ENCODE measurements around the gene JAM3. TPM values are rescaled to one million over a fixed set of nuclear protein-coding genes. Genes with fewer than 3 reads are reported as not detected.

Gene JAM3
- total RNA-seq, 1 donor from 2014 or later: 101 TPM

- Mint-ChIP-seq H3K4me1 (ENCODE audit: low read depth, unreplicated experiment) (no peaks in the 10 kb centered on the region), H3K36me3 (ENCODE audit: unreplicated experiment) (no peaks in the 10 kb centered on the region), H3K27me3 (ENCODE audit: unreplicated experiment) (no peaks in the 10 kb centered on the region), H3K9me3 (ENCODE audit: unreplicated experiment) (peaks cover 2% of the 10 kb centered on the region), H3K4me3 (ENCODE audit: unreplicated experiment) (no peak overlapping the region), H3K27ac (ENCODE audit: unreplicated experiment) (no peak overlapping the region)
- TF ChIP-seq CTCF (IDR thresholded peaks at IDR 0.05; ENCODE audit: partially characterized antibody, unreplicated experiment): no peak
- DNase-seq: no peak
Observed at GRCh38 chr11:134200688-134201087, 131.8 kb downstream of the JAM3 start.

Other genes starting within 250 kb of the JAM3 start
- not detected for gene SPATA19, start 223.6 kb upstream of the JAM3 start, total RNA-seq (ENCODE audit: unreplicated experiment)
- 209 TPM for gene IGSF9B, start 112.1 kb upstream of the JAM3 start, total RNA-seq (ENCODE audit: unreplicated experiment)
- 20.3 TPM for gene NCAPD3, start 154.9 kb downstream of the JAM3 start, total RNA-seq (ENCODE audit: unreplicated experiment)
- gene VPS26B, start 155.6 kb downstream of the JAM3 start, total RNA-seq (ENCODE audit: unreplicated experiment): 63.6 TPM
- gene THYN1, start 184.3 kb downstream of the JAM3 start, total RNA-seq (ENCODE audit: unreplicated experiment): 35.9 TPM
- gene ACAD8, start 184.5 kb downstream of the JAM3 start, total RNA-seq (ENCODE audit: unreplicated experiment): 48.0 TPM
- gene GLB1L3, start 207.3 kb downstream of the JAM3 start, total RNA-seq (ENCODE audit: unreplicated experiment): 0.83 TPM

Measured in glutamatergic neuron (in vitro differentiated cells).